ENCODE results near the gene PARP1. TPM values are rescaled to one million over a fixed set of nuclear protein-coding genes. Genes with fewer than 3 reads are reported as not detected.

The PARP1 gene
- polyA plus RNA-seq, 3 donors = 17.7 to 30.0 (median 23.3) TPM

- peaks cover 5% of the 10 kb centered on the region in 3 donors for H3K27me3 Mint-ChIP-seq (ENCODE audit: low read depth in 3 of 3)
- H3K4me3 ChIP-seq (replicated peaks in 1 of 3; ENCODE audit: low read depth in 2 of 3, low read length in 3 of 3) = no peak overlapping the region
- no peaks in the 10 kb centered on the region for H3K36me3 ChIP-seq (replicated peaks in 1 of 2; ENCODE audit: control insufficient read depth in 1 of 2, insufficient read depth in 2 of 2, low read length in 2 of 2)
- H3K4me1 Mint-ChIP-seq = peaks cover 8% of the 10 kb centered on the region
- H3K9ac ChIP-seq (ENCODE audit: insufficient read depth, low read length, poor library complexity, severe bottlenecking) = no peak overlapping the region
- H3K9me3 ChIP-seq (replicated peaks in 1 of 2; ENCODE audit: control insufficient read depth in 1 of 2, insufficient read depth in 1 of 2, low read length in 2 of 2) = no peaks in the 10 kb centered on the region
- TF ChIP-seq, protein P1, sequence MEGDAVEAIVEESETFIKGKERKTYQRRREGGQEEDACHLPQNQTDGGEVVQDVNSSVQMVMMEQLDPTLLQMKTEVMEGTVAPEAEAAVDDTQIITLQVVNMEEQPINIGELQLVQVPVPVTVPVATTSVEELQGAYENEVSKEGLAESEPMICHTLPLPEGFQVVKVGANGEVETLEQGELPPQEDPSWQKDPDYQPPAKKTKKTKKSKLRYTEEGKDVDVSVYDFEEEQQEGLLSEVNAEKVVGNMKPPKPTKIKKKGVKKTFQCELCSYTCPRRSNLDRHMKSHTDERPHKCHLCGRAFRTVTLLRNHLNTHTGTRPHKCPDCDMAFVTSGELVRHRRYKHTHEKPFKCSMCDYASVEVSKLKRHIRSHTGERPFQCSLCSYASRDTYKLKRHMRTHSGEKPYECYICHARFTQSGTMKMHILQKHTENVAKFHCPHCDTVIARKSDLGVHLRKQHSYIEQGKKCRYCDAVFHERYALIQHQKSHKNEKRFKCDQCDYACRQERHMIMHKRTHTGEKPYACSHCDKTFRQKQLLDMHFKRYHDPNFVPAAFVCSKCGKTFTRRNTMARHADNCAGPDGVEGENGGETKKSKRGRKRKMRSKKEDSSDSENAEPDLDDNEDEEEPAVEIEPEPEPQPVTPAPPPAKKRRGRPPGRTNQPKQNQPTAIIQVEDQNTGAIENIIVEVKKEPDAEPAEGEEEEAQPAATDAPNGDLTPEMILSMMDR (IDR thresholded peaks at IDR 0.05) = no peak
- 71% methylated on average over 1 of the region's 6 CpGs for WGBS (ENCODE audit: insufficient coverage)
- H3K79me2 ChIP-seq (ENCODE audit: insufficient read depth, low read length) = no peaks in the 10 kb centered on the region
- H3K27ac ChIP-seq (ENCODE audit: low read depth in 1 of 2, low read length in 2 of 2) = no peak overlapping the region
- H3K4me3 Mint-ChIP-seq = no peak overlapping the region
- no peaks in the 10 kb centered on the region for H3K36me3 Mint-ChIP-seq
- no peak for DNase-seq
- no peaks in the 10 kb centered on the region for H3K4me1 ChIP-seq (ENCODE audit: control insufficient read depth in 1 of 2, insufficient read depth in 2 of 2, low read length in 2 of 2)
- intact Hi-C loops (cut with micrococcal nuclease) = no loop called here
- no peak overlapping the region for H3K4me2 ChIP-seq (replicated peaks; ENCODE audit: extremely low read depth, low read length, poor library complexity, severe bottlenecking)
- no peaks in the 10 kb centered on the region for H4K20me1 ChIP-seq (ENCODE audit: insufficient read depth, low read length)
- no peak overlapping the region for H3K27ac Mint-ChIP-seq
- peaks cover 0 to 5% (median 0%) of the 10 kb centered on the region in 7 donors for H3K9me3 Mint-ChIP-seq
- H2AFZ ChIP-seq (ENCODE audit: insufficient read depth, low read depth, low read length, poor library complexity, severe bottlenecking) = no peak overlapping the region
- no peaks in the 10 kb centered on the region for H3K27me3 ChIP-seq (ENCODE audit: control insufficient read depth in 2 of 2, insufficient read depth in 2 of 2, low read length in 2 of 2)
These were observed 9.5 kb upstream of the PARP1 start for GRCh38 chr1:226417350-226417749.

GRCh38 chr1:226414098-226414698 lies 6.3 kb upstream of the PARP1 start:
- 86% methylated on average over 7 of the region's 11 CpGs for WGBS (ENCODE audit: insufficient coverage)
- DNase-seq = no peak
- no peaks in the 10 kb centered on the region for H3K27me3 ChIP-seq (ENCODE audit: control insufficient read depth in 2 of 2, insufficient read depth in 2 of 2, low read length in 2 of 2)
- H3K9me3 ChIP-seq (replicated peaks in 1 of 2; ENCODE audit: control insufficient read depth in 1 of 2, insufficient read depth in 1 of 2, low read length in 2 of 2) = no peaks in the 10 kb centered on the region
- no peak overlapping the region for H3K27ac ChIP-seq (ENCODE audit: low read depth in 1 of 2, low read length in 2 of 2)
- no peaks in the 10 kb centered on the region for H3K79me2 ChIP-seq (ENCODE audit: insufficient read depth, low read length)
- H3K4me3 ChIP-seq (replicated peaks in 1 of 3; ENCODE audit: low read depth in 2 of 3, low read length in 3 of 3) = no peak overlapping the region
- no peak overlapping the region for H3K9ac ChIP-seq (ENCODE audit: insufficient read depth, low read length, poor library complexity, severe bottlenecking)
- Mint-ChIP-seq H3K27me3 (ENCODE audit: low read depth in 3 of 3) (peaks cover 5 to 11% (median 5%) of the 10 kb centered on the region in 3 donors), H3K4me3 (no peak overlapping the region), H3K9me3 (peaks cover 0 to 5% (median 0%) of the 10 kb centered on the region in 7 donors), H3K27ac (no peak overlapping the region), H3K36me3 (no peaks in the 10 kb centered on the region), H3K4me1 (no peaks in the 10 kb centered on the region)
- H3K36me3 ChIP-seq (replicated peaks in 1 of 2; ENCODE audit: control insufficient read depth in 1 of 2, insufficient read depth in 2 of 2, low read length in 2 of 2) = no peaks in the 10 kb centered on the region
- no peaks in the 10 kb centered on the region for H3K4me1 ChIP-seq (ENCODE audit: control insufficient read depth in 1 of 2, insufficient read depth in 2 of 2, low read length in 2 of 2)
- TF ChIP-seq, protein P1 (IDR thresholded peaks at IDR 0.05) = no peak
- H2AFZ ChIP-seq (ENCODE audit: insufficient read depth, low read depth, low read length, poor library complexity, severe bottlenecking) = no peak overlapping the region
- H4K20me1 ChIP-seq (ENCODE audit: insufficient read depth, low read length) = no peaks in the 10 kb centered on the region
- intact Hi-C loops (cut with micrococcal nuclease) = no loop called here
- H3K4me2 ChIP-seq (replicated peaks; ENCODE audit: extremely low read depth, low read length, poor library complexity, severe bottlenecking) = no peak overlapping the region

Measured in CD14-positive monocyte (primary cell).